GM20000 (cell line): ENCODE measurements around the gene TRAPPC8.
"Not testable (repeated sequence)": the region's sequence is repeated elsewhere in the genome, so short reads cannot be mapped to it uniquely, and the experiment has no call there.

Experiments
- DNase-seq: peaks from one replicate; pipeline ENCODE4 v3.0.0; 2012; ENCODE audit warnings: low spot score
- CTCF ChIP-seq: IDR thresholded peaks from 2 replicates; pipeline ENCODE4 v1.5.1; 2012; ENCODE audit warnings: mild to moderate bottlenecking, control low read depth; ENCODE audit errors: extremely low read depth, missing control alignments

The TRAPPC8 gene

GRCh38 chr18:31837879-31838278 is 105.0 kb downstream of the TRAPPC8 start:
- DNase-seq, result no peak
- no peak for TF ChIP-seq CTCF

- no peak for DNase-seq
- TF ChIP-seq CTCF, result no peak
These were observed 107.3 kb downstream of the TRAPPC8 start for GRCh38 chr18:31835528-31836133.

- DNase-seq, result no peak
- TF ChIP-seq CTCF, result no peak
These were observed 111.0 kb downstream of the TRAPPC8 start for GRCh38 chr18:31831903-31832302.

GRCh38 chr18:31830686-31831085 is 112.2 kb downstream of the TRAPPC8 start:
- DNase-seq, result no peak
- TF ChIP-seq CTCF, result no peak

GRCh38 chr18:31828613-31829012 is 114.3 kb downstream of the TRAPPC8 start:
- TF ChIP-seq CTCF, result no peak
- no peak for DNase-seq

GRCh38 chr18:31826673-31827325 is 116.1 kb downstream of the TRAPPC8 start:
- not testable (repeated sequence) for DNase-seq

DNA sequence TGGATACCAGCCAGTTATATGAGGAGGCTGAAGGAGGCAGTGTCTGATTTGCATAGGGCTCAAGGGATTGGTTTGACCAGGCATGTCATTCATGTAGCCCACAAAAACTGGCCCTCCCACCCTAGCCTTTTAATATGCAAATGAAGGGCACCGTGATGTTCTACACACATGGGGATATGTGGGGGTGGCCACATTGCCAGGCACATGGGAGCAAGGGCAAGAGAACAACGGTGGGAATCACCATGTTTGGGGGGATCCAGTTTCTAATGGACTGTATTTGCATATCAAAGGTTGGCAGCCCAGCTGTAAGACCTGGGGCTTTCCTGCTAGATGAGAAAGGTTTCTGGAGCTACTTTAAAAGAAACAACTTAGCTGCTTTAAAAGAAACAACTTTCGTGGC is 117.2 kb downstream of the TRAPPC8 start:
- TF ChIP-seq CTCF, result no peak
- DNase-seq, result no peak
